ENCODE results near the gene NOG.

DNA sequence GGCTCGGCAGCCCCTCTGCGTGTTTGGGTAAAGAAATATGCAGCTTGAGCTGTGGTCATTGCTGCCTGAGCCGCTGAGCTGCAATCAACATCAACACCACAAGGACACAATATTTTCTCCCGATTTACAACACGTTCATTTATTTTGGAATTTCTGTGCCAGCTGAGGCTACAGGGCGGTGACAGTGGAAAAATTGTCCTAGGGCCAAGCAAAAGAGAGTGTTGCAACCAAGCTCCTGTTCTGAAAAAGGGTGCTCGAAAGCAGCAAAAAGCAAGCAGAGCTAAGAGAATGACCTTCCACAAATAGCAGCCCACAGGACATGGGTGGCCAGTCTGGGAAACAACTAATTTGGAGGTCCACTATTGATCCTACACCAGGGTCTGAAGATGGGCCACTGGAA lies 35.4 kb upstream of the NOG start:
- TF ChIP-seq, protein P1, sequence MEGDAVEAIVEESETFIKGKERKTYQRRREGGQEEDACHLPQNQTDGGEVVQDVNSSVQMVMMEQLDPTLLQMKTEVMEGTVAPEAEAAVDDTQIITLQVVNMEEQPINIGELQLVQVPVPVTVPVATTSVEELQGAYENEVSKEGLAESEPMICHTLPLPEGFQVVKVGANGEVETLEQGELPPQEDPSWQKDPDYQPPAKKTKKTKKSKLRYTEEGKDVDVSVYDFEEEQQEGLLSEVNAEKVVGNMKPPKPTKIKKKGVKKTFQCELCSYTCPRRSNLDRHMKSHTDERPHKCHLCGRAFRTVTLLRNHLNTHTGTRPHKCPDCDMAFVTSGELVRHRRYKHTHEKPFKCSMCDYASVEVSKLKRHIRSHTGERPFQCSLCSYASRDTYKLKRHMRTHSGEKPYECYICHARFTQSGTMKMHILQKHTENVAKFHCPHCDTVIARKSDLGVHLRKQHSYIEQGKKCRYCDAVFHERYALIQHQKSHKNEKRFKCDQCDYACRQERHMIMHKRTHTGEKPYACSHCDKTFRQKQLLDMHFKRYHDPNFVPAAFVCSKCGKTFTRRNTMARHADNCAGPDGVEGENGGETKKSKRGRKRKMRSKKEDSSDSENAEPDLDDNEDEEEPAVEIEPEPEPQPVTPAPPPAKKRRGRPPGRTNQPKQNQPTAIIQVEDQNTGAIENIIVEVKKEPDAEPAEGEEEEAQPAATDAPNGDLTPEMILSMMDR (IDR thresholded peaks at IDR 0.05): no peak
- TF ChIP-seq POLR2A (IDR thresholded peaks at IDR 0.05) (no peak), POLR2AphosphoS5 (IDR thresholded peaks at IDR 0.05) (no peak)

Data from prostate gland (tissue), 2 donors.